ENCODE results near the gene CLECL1.

The CLECL1 gene

DNA sequence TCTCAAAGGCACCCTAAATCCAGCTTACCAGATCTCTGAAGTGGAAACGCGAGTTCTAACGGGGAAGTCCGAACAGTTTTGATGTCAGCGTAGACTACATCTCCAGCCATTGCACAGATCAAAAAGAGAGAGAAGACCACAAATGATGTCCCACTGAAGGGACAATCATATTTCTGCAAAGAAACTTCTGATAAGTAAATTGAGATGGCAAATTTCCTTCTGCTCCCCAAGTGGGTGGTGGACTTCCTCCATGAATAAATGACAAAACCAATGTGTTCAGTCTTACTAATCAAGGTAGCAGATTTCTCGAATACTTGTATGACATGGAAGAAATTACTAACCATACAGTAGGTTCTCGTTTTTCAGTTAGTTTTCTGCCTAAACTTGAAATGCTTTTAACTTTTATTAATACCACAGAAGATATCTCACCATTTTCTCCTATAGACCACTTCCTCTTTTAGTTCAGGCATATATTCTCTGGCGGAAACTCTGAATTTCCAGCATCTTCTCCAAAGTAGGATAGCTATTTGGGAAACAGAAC, at the start of gene CLECL1:
Gene CLECL1 (minus strand): TSS at position 177 of the 541 bp plus-strand sequence.
- no peak for DNase-seq

DNA sequence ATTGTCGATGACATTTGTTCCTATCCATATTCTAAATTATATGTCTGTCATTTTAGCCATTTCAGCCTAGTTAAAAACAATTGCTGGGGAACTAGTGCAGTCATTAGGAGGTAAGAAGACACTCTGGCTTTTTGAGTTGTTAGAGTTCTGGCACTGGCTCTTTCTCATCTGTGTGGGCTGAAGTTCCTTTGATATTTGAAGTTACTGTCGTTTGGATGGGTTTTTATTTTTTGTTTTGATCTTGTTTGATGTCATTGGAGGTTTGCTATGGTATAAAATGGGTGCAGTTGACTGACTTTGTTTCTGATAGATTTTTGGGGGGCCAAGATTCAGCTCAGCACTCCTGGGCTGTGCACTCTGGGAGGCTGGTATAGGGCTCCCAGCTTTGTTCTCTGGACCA, 48.5 kb upstream of the CLECL1 start:
- DNase-seq, result no peak

GRCh38 chr12:9779209-9779608, 46.3 kb upstream of the CLECL1 start:
- DNase-seq, result no peak

GRCh38 chr12:9776781-9777180, 43.9 kb upstream of the CLECL1 start:
- no peak for DNase-seq

- DNase-seq, result no peak
Measured at GRCh38 chr12:9773216-9773877, 40.5 kb upstream of the CLECL1 start.

GRCh38 chr12:9763025-9763424, 30.1 kb upstream of the CLECL1 start:
- DNase-seq, result no peak

- DNase-seq, result no peak
Measured at GRCh38 chr12:9762369-9762768, 29.5 kb upstream of the CLECL1 start.

GRCh38 chr12:9761419-9761781, 28.5 kb upstream of the CLECL1 start:
- DNase-seq, result no peak

- peak; percentile 70 for DNase-seq
Measured at GRCh38 chr12:9760699-9761418, 28.0 kb upstream of the CLECL1 start, which contains the start of gene CD69. CD69 (minus strand) TSS chr12:9760901; CDS start chr12:9760820, 81 bp downstream.

DNA sequence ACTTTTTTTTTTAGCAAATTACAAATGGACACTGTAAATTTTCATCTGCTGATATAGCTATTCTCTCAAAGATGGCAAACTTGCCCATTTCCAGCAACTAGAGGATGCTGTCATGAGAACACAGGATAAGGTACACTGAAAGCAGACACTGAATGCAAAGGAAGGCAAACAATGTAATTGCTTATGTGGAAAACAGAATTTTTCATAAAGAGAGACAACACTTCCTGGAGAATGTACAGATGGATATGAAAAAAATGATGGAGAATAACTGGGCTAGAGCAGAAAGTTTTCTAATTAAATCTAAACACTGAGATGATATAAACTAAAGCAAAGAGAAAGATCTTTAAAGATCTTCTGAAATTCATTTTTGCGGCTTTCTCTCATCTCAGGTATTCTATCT, 27.2 kb upstream of the CLECL1 start:
- no peak for DNase-seq

DNA sequence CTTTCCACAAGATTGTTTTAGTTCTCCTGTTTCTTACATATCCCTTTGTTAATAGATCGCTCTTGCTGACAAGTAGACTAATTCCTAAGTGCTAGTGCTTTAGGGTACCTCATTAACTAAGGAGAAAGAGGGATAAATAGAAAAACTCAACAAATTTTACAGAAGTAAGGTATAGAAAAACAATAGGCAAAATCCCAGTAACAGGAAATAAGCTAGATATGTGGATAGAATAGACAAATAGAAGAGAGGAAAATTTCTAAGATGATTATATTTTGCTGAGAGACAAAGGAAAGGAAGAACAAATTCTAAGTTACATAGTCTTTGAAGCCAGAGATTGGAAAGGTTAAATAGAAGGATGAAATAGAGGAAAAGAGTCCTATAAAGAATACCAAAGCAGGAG, 26.8 kb upstream of the CLECL1 start:
- DNase-seq, result no peak

GRCh38 chr12:9758119-9758518, 25.2 kb upstream of the CLECL1 start:
- DNase-seq, result no peak

DNA sequence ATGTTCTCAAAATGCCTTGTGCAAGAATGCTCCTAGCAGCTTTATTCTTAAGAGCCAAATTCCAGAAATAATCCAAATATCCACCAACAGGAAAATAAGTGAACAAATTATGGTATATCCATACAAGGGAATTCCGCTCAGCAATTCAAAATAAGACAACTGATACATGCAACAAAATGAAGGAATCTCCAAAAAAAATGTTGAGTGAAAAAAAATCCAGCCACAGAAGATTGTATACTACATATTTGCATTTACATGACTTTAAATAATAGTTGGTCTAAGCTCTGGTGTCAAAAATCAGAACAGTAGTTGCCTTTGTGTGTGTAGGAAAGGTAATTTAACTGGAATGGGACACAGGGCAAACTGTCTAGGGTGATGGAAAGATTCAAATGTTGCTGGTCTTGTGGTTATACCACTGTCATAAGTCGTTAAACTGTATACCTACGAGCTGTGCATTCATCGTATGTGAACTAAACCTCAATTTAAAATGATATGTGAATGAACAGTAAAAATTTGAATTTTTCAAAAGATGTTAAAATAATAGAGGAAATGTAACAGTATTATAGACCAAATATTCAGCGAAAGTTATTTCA, 24.6 kb upstream of the CLECL1 start:
- no peak for DNase-seq

GRCh38 chr12:9756706-9757105, 23.8 kb upstream of the CLECL1 start:
- no peak for DNase-seq

GRCh38 chr12:9756170-9756569, 23.3 kb upstream of the CLECL1 start:
- no peak for DNase-seq

- DNase-seq, result no peak
Measured at GRCh38 chr12:9755567-9755966, 22.7 kb upstream of the CLECL1 start.

GRCh38 chr12:9755035-9755434, 22.1 kb upstream of the CLECL1 start:
- no peak for DNase-seq

GRCh38 chr12:9754099-9754927, 21.4 kb upstream of the CLECL1 start:
- DNase-seq, result no peak

DNA sequence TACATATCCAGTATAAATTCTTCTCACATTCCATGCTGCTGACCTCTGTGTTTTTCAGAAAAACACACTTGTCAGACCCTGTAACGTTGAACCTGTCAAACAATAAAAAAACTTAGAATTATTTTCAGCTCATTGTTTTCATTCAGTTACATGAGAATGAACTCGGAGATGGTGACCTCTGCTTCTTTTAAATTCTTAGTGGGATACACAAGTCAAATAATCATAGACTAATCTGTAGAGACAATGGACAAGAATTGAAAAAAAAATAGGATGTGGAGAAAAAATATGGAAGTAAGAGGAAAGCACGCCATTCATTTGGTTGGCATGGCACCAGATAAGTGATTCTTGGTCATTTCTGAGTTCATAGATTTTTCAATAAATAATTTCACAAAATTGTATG, 20.6 kb upstream of the CLECL1 start:
- no peak for DNase-seq

GRCh38 chr12:9753073-9753472, 20.2 kb upstream of the CLECL1 start:
- DNase-seq, result no peak

GRCh38 chr12:9752145-9752933, 19.4 kb upstream of the CLECL1 start:
- DNase-seq, result no peak
